Neural progenitor cell (in vitro differentiated cells): ENCODE results near the gene FAM221B. TPM values are rescaled to one million over a fixed set of nuclear protein-coding genes. Genes with fewer than 3 reads are reported as not detected.

Experiments used
- DNase-seq: peaks from one replicate; pipeline ENCODE4 v3.0.0-alpha.2; 2016; ENCODE audit warnings: low spot score
- H2AFZ ChIP-seq: fragments of 200-600 bp; sonication (generic); replicated peaks from 2 replicates; pipeline ENCODE4 v1.6.1; 2016; ENCODE audit warnings: antibody characterized with exemption
- H3F3A ChIP-seq: fragments of 200-600 bp; sonication (generic); 2 replicates; pipeline ENCODE4 v1.6.1; 2016; ENCODE audit warnings: antibody characterized with exemption, low read depth
- H3K27ac ChIP-seq: fragments of 200-600 bp; sonication (generic); 2 replicates; pipeline ENCODE4 v1.5.1; 2016; ENCODE audit warnings: mild to moderate bottlenecking
- H3K27me3 ChIP-seq: fragments of 200-600 bp; sonication (generic); 2 replicates; pipeline ENCODE4 v1.6.1; 2016; ENCODE audit warnings: mild to moderate bottlenecking, moderate library complexity
- H3K36me3 ChIP-seq: fragments of 200-600 bp; sonication (generic); 2 replicates; pipeline ENCODE4 v1.5.1; 2016
- H3K4me1 ChIP-seq: fragments of 200-600 bp; sonication (generic); 2 replicates; pipeline ENCODE4 v1.6.1; 2016; ENCODE audit warnings: mixed run types
- H3K4me2 ChIP-seq: fragments of 200-600 bp; sonication (generic); 2 replicates; pipeline ENCODE4 v1.6.1; 2016
- H3K4me3 ChIP-seq: fragments of 200-600 bp; sonication (generic); 2 replicates; pipeline ENCODE4 v1.5.1; 2016
- H3K79me2 ChIP-seq: fragments of 200-600 bp; sonication (generic); 2 replicates; pipeline ENCODE4 v1.6.1; 2016; ENCODE audit warnings: low read depth
- H3K9ac ChIP-seq: fragments of 200-600 bp; sonication (generic); 2 replicates; pipeline ENCODE4 v1.6.1; 2016
- H3K9me3 ChIP-seq: fragments of 200-600 bp; sonication (generic); 2 replicates; pipeline ENCODE4 v1.5.1; 2016; ENCODE audit warnings: low read depth
- H4K20me1 ChIP-seq: fragments of 200-600 bp; sonication (generic); 2 replicates; pipeline ENCODE4 v1.6.1; 2016; ENCODE audit warnings: low read depth
- H3K27ac Mint-ChIP-seq: 3 replicates; pipeline ENCODE4 v1.8.0; 2021; ENCODE audit warnings: mixed read lengths
- H3K27me3 Mint-ChIP-seq: 2 replicates; pipeline ENCODE4 v1.8.0; 2022; ENCODE audit warnings: low read depth, mild to moderate bottlenecking, inconsistent platforms, moderate library complexity, mixed read lengths; ENCODE audit not compliant: insufficient read depth
- H3K36me3 Mint-ChIP-seq: 3 replicates; pipeline ENCODE4 v1.8.0; 2021; ENCODE audit warnings: mixed read lengths
- H3K4me1 Mint-ChIP-seq: 3 replicates; pipeline ENCODE4 v1.8.0; 2021; ENCODE audit warnings: mixed read lengths
- H3K4me3 Mint-ChIP-seq: 3 replicates; pipeline ENCODE4 v1.8.0; 2021; ENCODE audit warnings: mild to moderate bottlenecking, moderate library complexity, mixed read lengths
- H3K9me3 Mint-ChIP-seq: 3 replicates; pipeline ENCODE4 v1.8.0; 2020; ENCODE audit warnings: mixed read lengths
- EZH2 ChIP-seq: fragments of 200-600 bp; sonication (generic); IDR thresholded peaks from 2 replicates; pipeline ENCODE4 v1.6.1; 2017; ENCODE audit warnings: antibody characterized with exemption, mild to moderate bottlenecking, moderate library complexity
- EZH2phosphoT487 ChIP-seq: fragments of 200-600 bp; sonication (generic); IDR thresholded peaks from 2 replicates; pipeline ENCODE4 v1.6.1; 2017; ENCODE audit warnings: antibody characterized with exemption
- total RNA-seq: library from RNA; depleted of rRNA; stranded (reverse); fragments of >200 nt; gene quantifications from 2 replicates; pipeline ENCODE4 v1.2.3, GENCODE V29; 2015; ENCODE audit warnings: low replicate concordance
- TF ChIP-seq, protein P1 (sequence below): fragments of 200-600 bp; sonication (generic); IDR thresholded peaks from 2 replicates; pipeline ENCODE4 v1.5.1; 2017; ENCODE audit warnings: antibody characterized with exemption, mild to moderate bottlenecking

FAM221B gene
- total RNA-seq, 1 donor from 2014 or later: not detected

DNA sequence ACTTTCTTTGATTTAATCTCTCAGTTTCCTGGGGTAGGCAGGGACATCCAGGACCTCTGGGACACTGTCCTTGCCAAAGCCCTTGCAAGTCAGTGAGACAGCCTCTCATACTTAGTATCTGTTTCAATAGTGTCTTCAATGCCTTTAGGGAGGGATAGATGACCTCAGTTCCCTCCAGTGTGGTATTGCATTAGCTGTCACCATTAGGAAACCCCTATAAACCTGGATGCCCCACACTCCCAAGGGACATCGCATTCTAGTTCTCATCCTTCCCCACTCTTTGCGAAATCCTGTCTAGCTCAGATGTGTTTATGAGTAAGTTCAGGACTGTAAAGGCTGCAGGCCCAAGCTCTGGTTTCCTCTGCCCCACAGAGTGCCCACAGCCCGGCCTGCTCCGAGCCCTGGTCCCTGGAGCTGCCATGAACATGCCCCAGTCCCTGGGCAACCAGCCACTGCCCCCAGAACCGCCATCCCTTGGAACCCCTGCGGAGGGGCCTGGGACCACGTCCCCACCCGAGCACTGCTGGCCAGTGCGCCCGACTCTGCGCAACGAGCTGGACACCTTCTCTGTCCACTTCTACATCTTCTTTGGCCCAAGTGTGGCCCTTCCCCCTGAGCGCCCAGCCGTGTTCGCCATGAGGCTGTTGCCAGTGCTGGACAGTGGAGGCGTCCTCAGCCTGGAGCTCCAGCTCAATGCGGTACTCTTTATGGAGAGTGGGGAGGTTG is 13.7 kb upstream of the FAM221B start:
- no peak overlapping the region for H3K4me2 ChIP-seq
- H3K4me3 ChIP-seq: no peak overlapping the region
- no peaks in the 10 kb centered on the region for H3K9me3 ChIP-seq
- H3K79me2 ChIP-seq: no peaks in the 10 kb centered on the region
- Mint-ChIP-seq H3K27me3 (peaks cover 6% of the 10 kb centered on the region), H3K4me3 (no peak overlapping the region), H3K36me3 (peaks cover 21% of the 10 kb centered on the region), H3K4me1 (peaks cover 6% of the 10 kb centered on the region), H3K27ac (no peak overlapping the region), H3K9me3 (no peaks in the 10 kb centered on the region)
- peaks cover 27% of the 10 kb centered on the region for H3K27me3 ChIP-seq
- H2AFZ ChIP-seq: no peak overlapping the region
- H3K27ac ChIP-seq: no peak overlapping the region
- no peaks in the 10 kb centered on the region for H3F3A ChIP-seq
- TF ChIP-seq EZH2 (no peak), EZH2phosphoT487 (no peak)
- TF ChIP-seq, protein P1, sequence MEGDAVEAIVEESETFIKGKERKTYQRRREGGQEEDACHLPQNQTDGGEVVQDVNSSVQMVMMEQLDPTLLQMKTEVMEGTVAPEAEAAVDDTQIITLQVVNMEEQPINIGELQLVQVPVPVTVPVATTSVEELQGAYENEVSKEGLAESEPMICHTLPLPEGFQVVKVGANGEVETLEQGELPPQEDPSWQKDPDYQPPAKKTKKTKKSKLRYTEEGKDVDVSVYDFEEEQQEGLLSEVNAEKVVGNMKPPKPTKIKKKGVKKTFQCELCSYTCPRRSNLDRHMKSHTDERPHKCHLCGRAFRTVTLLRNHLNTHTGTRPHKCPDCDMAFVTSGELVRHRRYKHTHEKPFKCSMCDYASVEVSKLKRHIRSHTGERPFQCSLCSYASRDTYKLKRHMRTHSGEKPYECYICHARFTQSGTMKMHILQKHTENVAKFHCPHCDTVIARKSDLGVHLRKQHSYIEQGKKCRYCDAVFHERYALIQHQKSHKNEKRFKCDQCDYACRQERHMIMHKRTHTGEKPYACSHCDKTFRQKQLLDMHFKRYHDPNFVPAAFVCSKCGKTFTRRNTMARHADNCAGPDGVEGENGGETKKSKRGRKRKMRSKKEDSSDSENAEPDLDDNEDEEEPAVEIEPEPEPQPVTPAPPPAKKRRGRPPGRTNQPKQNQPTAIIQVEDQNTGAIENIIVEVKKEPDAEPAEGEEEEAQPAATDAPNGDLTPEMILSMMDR: no peak
- H3K36me3 ChIP-seq: no peaks in the 10 kb centered on the region
- H3K4me1 ChIP-seq: peaks cover 4% of the 10 kb centered on the region
- H3K9ac ChIP-seq: no peak overlapping the region
- DNase-seq: no peak
- peaks cover 12% of the 10 kb centered on the region for H4K20me1 ChIP-seq

DNA sequence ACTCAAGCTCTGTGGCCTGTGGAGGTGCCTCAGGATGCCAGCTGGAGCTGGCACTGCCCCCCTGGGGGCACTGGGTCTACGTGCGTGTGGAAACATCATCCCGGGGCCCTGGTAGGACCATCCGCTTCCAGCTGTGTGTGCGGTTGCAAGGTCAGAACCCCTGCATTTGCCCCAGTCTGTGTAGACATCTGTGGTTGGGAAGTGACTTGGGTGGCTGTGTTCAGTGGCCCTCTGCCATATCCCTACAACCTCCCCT is 13.0 kb upstream of the FAM221B start:
- Mint-ChIP-seq H3K36me3 (peaks cover 16% of the 10 kb centered on the region), H3K27ac (no peak overlapping the region), H3K27me3 (peaks cover 2% of the 10 kb centered on the region), H3K4me3 (no peak overlapping the region), H3K9me3 (no peaks in the 10 kb centered on the region), H3K4me1 (peaks cover 6% of the 10 kb centered on the region)
- H3K9ac ChIP-seq: no peak overlapping the region
- DNase-seq: no peak
- H3K27ac ChIP-seq: no peak overlapping the region
- no peak overlapping the region for H2AFZ ChIP-seq
- no peaks in the 10 kb centered on the region for H3K36me3 ChIP-seq
- H4K20me1 ChIP-seq: peaks cover 12% of the 10 kb centered on the region
- no peak overlapping the region for H3K4me3 ChIP-seq
- H3K79me2 ChIP-seq: no peaks in the 10 kb centered on the region
- H3K4me1 ChIP-seq: peaks cover 4% of the 10 kb centered on the region
- H3K4me2 ChIP-seq: no peak overlapping the region
- peaks cover 20% of the 10 kb centered on the region for H3K27me3 ChIP-seq
- no peaks in the 10 kb centered on the region for H3K9me3 ChIP-seq
- H3F3A ChIP-seq: no peaks in the 10 kb centered on the region
- no peak for TF ChIP-seq EZH2phosphoT487
- TF ChIP-seq, protein P1: no peak
- TF ChIP-seq EZH2: no peak

DNA sequence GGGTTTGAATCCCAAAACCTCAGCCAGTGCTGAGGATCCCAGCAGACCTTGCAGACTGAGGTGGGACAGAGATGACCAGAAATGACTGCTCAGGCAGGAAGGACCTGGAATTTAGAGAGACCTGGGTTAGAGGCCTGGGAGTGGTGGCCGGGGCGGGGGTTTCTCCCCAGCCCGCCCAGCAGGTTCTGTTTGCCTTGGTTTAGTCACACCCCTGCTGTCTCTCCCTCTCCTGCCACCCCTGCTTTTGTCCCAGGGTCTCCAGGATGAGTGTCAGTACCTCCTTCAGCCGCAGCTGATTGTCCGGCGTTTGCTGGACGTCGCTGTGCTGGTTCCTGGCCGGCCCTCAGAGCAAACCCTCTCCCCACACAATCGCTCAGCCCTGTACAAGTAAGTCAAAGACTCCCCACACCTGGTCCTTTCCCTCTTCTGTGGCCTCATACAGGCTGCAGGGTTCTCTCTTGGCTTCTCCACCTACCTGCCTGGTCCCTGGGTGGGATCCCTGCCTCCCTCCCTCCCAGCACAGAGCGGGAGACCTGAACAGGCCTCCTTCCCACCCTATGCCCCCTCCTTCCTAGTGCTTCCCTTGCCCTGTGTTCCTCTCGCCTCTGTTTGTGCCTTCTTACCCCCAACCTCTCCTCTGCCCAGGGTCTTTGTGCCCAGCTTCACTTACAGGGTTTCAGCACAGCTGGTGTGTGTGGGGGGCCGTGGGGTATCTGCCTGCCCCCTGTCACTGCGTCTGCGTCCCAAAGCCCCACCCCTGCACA is 12.5 kb upstream of the FAM221B start:
- Histone ChIP-seq H3F3A (no peaks in the 10 kb centered on the region), H3K27ac (no peak overlapping the region), H3K27me3 (peaks cover 15% of the 10 kb centered on the region), H3K36me3 (no peaks in the 10 kb centered on the region), H3K9me3 (no peaks in the 10 kb centered on the region), H2AFZ (no peak overlapping the region), H3K79me2 (no peaks in the 10 kb centered on the region), H4K20me1 (peaks cover 12% of the 10 kb centered on the region), H3K4me3 (no peak overlapping the region), H3K9ac (no peak overlapping the region), H3K4me1 (peaks cover under 1% of the 10 kb centered on the region), H3K4me2 (no peak overlapping the region)
- TF ChIP-seq EZH2phosphoT487 (no peak), EZH2 (no peak)
- TF ChIP-seq, protein P1: no peak
- H3K4me1 Mint-ChIP-seq: peaks cover 6% of the 10 kb centered on the region
- H3K9me3 Mint-ChIP-seq: no peaks in the 10 kb centered on the region
- peaks cover 2% of the 10 kb centered on the region for H3K27me3 Mint-ChIP-seq
- peaks cover 15% of the 10 kb centered on the region for H3K36me3 Mint-ChIP-seq
- no peak overlapping the region for H3K27ac Mint-ChIP-seq
- no peak overlapping the region for H3K4me3 Mint-ChIP-seq
- no peak for DNase-seq
